Measurements from ENCODE around the gene LRP1B. TPM values are rescaled to one million over a fixed set of nuclear protein-coding genes. Genes with fewer than 3 reads are reported as not detected.

Gene LRP1B
- total RNA-seq, 4 donors from 2014 or later: 37.1 to 82.7 (median 50.9) TPM

GRCh38 chr2:141063406-141063805 is 1067.4 kb downstream of the LRP1B start:
- TF ChIP-seq, protein P1, sequence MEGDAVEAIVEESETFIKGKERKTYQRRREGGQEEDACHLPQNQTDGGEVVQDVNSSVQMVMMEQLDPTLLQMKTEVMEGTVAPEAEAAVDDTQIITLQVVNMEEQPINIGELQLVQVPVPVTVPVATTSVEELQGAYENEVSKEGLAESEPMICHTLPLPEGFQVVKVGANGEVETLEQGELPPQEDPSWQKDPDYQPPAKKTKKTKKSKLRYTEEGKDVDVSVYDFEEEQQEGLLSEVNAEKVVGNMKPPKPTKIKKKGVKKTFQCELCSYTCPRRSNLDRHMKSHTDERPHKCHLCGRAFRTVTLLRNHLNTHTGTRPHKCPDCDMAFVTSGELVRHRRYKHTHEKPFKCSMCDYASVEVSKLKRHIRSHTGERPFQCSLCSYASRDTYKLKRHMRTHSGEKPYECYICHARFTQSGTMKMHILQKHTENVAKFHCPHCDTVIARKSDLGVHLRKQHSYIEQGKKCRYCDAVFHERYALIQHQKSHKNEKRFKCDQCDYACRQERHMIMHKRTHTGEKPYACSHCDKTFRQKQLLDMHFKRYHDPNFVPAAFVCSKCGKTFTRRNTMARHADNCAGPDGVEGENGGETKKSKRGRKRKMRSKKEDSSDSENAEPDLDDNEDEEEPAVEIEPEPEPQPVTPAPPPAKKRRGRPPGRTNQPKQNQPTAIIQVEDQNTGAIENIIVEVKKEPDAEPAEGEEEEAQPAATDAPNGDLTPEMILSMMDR (IDR thresholded peaks at IDR 0.05): no peak
- TF ChIP-seq POLR2A (IDR thresholded peaks at IDR 0.05): no peak
- Histone ChIP-seq H3K27ac (no peak overlapping the region), H3K9me3 (no peaks in the 10 kb centered on the region), H3K27me3 (no peaks in the 10 kb centered on the region), H3K4me3 (replicated peaks in 1 of 3) (no peak overlapping the region), H3K4me1 (peaks cover 0 to 3% of the 10 kb centered on the region in 2 donors), H3K36me3 (no peaks in the 10 kb centered on the region)
- intact Hi-C loops (cut with DNase I): no loop called here
- 78 to 79% methylated on average over 4 of the region's 4 CpGs for WGBS, 2 donors
- no peak for DNase-seq

- intact Hi-C loops (cut with DNase I): no loop called here
- TF ChIP-seq, protein P1 (IDR thresholded peaks at IDR 0.05): no peak
- no peak for TF ChIP-seq POLR2A (IDR thresholded peaks at IDR 0.05)
- no peaks in the 10 kb centered on the region for H3K9me3 ChIP-seq
Observed at GRCh38 chr2:141062443-141062842, 1068.4 kb downstream of the LRP1B start.

DNA sequence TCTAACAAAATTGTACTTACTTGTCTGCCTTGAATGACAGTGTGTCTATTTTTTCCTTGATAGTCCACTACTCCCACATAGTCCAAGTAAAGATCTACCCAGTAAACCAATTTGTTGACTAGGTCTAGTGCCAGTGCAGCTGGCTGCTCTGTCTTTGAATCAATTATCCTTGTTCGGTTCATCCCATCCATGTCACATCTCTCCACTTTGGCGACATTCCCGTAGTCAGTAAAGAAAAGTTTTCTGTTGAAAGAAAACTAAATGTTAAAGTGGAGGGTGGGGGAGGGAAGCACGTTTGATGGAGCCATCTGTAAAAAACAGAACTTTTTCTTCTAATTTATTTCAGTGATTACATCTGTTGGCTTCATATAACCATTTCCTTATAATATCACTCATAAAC is 1068.8 kb downstream of the LRP1B start:
- DNase-seq: no peak
- TF ChIP-seq, protein P1 (IDR thresholded peaks at IDR 0.05): no peak
- TF ChIP-seq POLR2A (IDR thresholded peaks at IDR 0.05): no peak
- Histone ChIP-seq H3K4me1 (peaks cover 0 to 3% of the 10 kb centered on the region in 2 donors), H3K27ac (no peak overlapping the region), H3K36me3 (no peaks in the 10 kb centered on the region), H3K27me3 (no peaks in the 10 kb centered on the region), H3K4me3 (replicated peaks in 1 of 3) (no peak overlapping the region), H3K9me3 (no peaks in the 10 kb centered on the region)
- WGBS, 2 donors: 80 to 84% methylated on average over 4 of the region's 4 CpGs
- intact Hi-C loops (cut with DNase I): no loop called here

More at GRCh38 chr2:141062443-141062842, 1068.4 kb downstream of the LRP1B start:
- peak in 1 of 2 donors; percentile 5 for DNase-seq
- H3K4me3 ChIP-seq (replicated peaks in 1 of 3): no peak overlapping the region
- H3K4me1 ChIP-seq: peaks cover 0 to 3% of the 10 kb centered on the region in 2 donors
- no peak overlapping the region for H3K27ac ChIP-seq
- H3K27me3 ChIP-seq: no peaks in the 10 kb centered on the region
- no peaks in the 10 kb centered on the region for H3K36me3 ChIP-seq
- 58 to 61% methylated on average over 1 of the region's 1 CpG for WGBS, 2 donors

DNA sequence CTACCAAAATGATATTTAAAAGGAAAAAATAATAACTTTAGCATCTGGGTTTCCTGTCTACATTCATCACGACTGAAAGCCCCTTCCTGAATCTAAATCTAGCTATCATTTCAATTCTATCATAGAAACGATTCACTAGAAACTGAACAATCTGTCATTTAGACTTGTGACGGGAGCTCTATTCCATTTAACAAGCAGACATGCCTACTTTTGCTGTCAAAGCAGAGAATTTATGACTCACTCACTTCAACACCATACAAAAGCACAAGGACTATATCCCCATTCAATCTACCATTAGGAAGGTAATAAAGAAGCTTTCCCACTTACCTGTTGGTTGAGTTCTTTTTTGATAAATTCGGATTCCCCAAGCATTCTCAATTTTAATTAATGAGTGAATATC is 1072.3 kb downstream of the LRP1B start:
- no peak overlapping the region for H3K27ac ChIP-seq
- intact Hi-C loops (cut with DNase I): no loop called here
- H3K9me3 ChIP-seq: no peaks in the 10 kb centered on the region
- H3K27me3 ChIP-seq: no peaks in the 10 kb centered on the region
- no peak for DNase-seq
- peaks cover 0 to 3% of the 10 kb centered on the region in 2 donors for H3K4me1 ChIP-seq
- no peaks in the 10 kb centered on the region for H3K36me3 ChIP-seq
- 69 to 78% methylated on average over 4 of the region's 4 CpGs for WGBS, 2 donors
- H3K4me3 ChIP-seq (replicated peaks in 1 of 3): no peak overlapping the region
- TF ChIP-seq, protein P1 (IDR thresholded peaks at IDR 0.05): no peak
- TF ChIP-seq POLR2A (IDR thresholded peaks at IDR 0.05): no peak

- H3K36me3 ChIP-seq: no peaks in the 10 kb centered on the region
- 90 to 95% methylated on average over 1 of the region's 1 CpG for WGBS, 2 donors
- no peak overlapping the region for H3K4me3 ChIP-seq (replicated peaks in 1 of 3)
- intact Hi-C loops (cut with DNase I): no loop called here
- no peaks in the 10 kb centered on the region for H3K9me3 ChIP-seq
- no peaks in the 10 kb centered on the region for H3K4me1 ChIP-seq
- H3K27me3 ChIP-seq: no peaks in the 10 kb centered on the region
- H3K27ac ChIP-seq: no peak overlapping the region
- DNase-seq: no peak
- TF ChIP-seq POLR2A (IDR thresholded peaks at IDR 0.05): no peak
- TF ChIP-seq, protein P1 (IDR thresholded peaks at IDR 0.05): no peak
Observed at GRCh38 chr2:141055531-141055930, 1075.3 kb downstream of the LRP1B start.

All from thyroid gland (tissue), 4 donors.